PC-3 (cell line): ENCODE results near the gene RBM26.

Experiments
- CTCF ChIP-seq: fragments of 300-600 bp; sonication (generic); conservative IDR thresholded peaks from 2 replicates; pipeline ENCODE4 v1.5.1; 2017; ENCODE audit warnings: antibody characterized with exemption, low read depth, mild to moderate bottlenecking, low read length
- EZH2 ChIP-seq: fragments of 300-600 bp; sonication (generic); IDR thresholded peaks from one replicate; pipeline ENCODE4 v1.6.1; 2017; ENCODE audit warnings: antibody characterized with exemption, mild to moderate bottlenecking, low read length; ENCODE audit not compliant: unreplicated experiment
- EZH2phosphoT487 ChIP-seq: fragments of 300-600 bp; sonication (generic); IDR thresholded peaks from 2 replicates; pipeline ENCODE4 v1.6.1; 2018; ENCODE audit warnings: mild to moderate bottlenecking, antibody characterized with exemption, low read length, borderline replicate concordance

GRCh38 chr13:79361299-79361698 lies 44.8 kb downstream of the RBM26 start:
- TF ChIP-seq EZH2phosphoT487 (no peak), CTCF (no peak), EZH2 (no peak)
